OCI-LY7 (cell line): ENCODE results near the gene PAWR.
"Not testable (repeated sequence)": the region's sequence is repeated elsewhere in the genome, so short reads cannot be mapped to it uniquely, and the experiment has no call there.

Experiments used
- CTCF ChIP-seq: fragments of 200-600 bp; sonication (generic); conservative IDR thresholded peaks from 2 replicates; pipeline ENCODE4 v1.5.1; 2014; ENCODE audit warnings: mild to moderate bottlenecking, antibody characterized with exemption, low read length, moderate library complexity, mixed read lengths
- EZH2phosphoT487 ChIP-seq: fragments of 200-600 bp; sonication (generic); IDR thresholded peaks from 2 replicates; pipeline ENCODE4 v1.6.1; 2018; ENCODE audit warnings: low read depth, borderline replicate concordance, mild to moderate bottlenecking, mixed run types, antibody characterized with exemption, low read length, moderate library complexity, mixed read lengths

GRCh38 chr12:79646843-79647242 is 43.9 kb downstream of the PAWR start:
- TF ChIP-seq EZH2phosphoT487, CTCF: not testable (repeated sequence)
